ENCODE results near the gene DNAJC15. TPM values are rescaled to one million over a fixed set of nuclear protein-coding genes. Genes with fewer than 3 reads are reported as not detected.

The DNAJC15 gene
- total and polyA plus RNA-seq, 2 donors (not counting 3 experiments of a cell fraction or from before 2014, with no cell fraction given), result 21.8 to 40.8 TPM

- Histone ChIP-seq H3K9me1 (replicated peaks; ENCODE audit: control insufficient read depth, extremely low read depth, insufficient read depth, low read length) (no peaks in the 10 kb centered on the region), H3K4me2 (ENCODE audit: insufficient read depth, low read length) (no peak overlapping the region), H3K27me3 (ENCODE audit: control insufficient read depth in 2 of 2, insufficient read depth in 2 of 2, low read length in 2 of 2) (no peaks in the 10 kb centered on the region), H2AFZ (ENCODE audit: low read depth, low read length) (no peak overlapping the region), H3K79me2 (ENCODE audit: control insufficient read depth, insufficient read depth, low read length) (peaks cover 26% of the 10 kb centered on the region), H3K9ac (replicated peaks; ENCODE audit: extremely low read depth, insufficient read depth, low read length) (no peak overlapping the region), H4K20me1 (replicated peaks; ENCODE audit: control insufficient read depth, extremely low read depth, insufficient read depth, low read length) (no peaks in the 10 kb centered on the region), H3K27ac (ENCODE audit: insufficient read depth, low read depth, low read length) (no peak overlapping the region), H3K4me1 (ENCODE audit: control insufficient read depth, extremely low read depth, insufficient read depth, low read length) (peaks cover 2% of the 10 kb centered on the region), H3K36me3 (ENCODE audit: control insufficient read depth in 2 of 2, extremely low read depth in 1 of 2, insufficient read depth in 2 of 2, low read length in 2 of 2) (no peaks in the 10 kb centered on the region), H3K4me3 (replicated peaks in 1 of 3; ENCODE audit: insufficient read depth in 1 of 3, low read depth in 1 of 3, low read length in 3 of 3) (no peak overlapping the region), H3K9me3 (replicated peaks; ENCODE audit: control insufficient read depth, insufficient read depth, low read length) (no peaks in the 10 kb centered on the region)
- ChIA-PET POLR2A (no interaction called here), CTCF (interaction anchor here (1.2 kb wide), 1 partner anchor 50 kb away, joined by 4 read pairs; no protein-coding TSS in a partner anchor)
- BruUV-seq (replicated peaks), result no TSS peak
- dilution Hi-C loops (cut with MboI; ENCODE audit: extremely low pct_ligation_motif_present, low sequenced_read_pairs), result no loop called here
- TF ChIP-seq GATA2 (IDR thresholded peaks at IDR 0.05; ENCODE audit: insufficient read depth, insufficient read length, low read depth, low read length) (no peak), POLR2AphosphoS5 (IDR thresholded peaks at IDR 0.05; ENCODE audit: insufficient read depth, low read depth, low read length) (no peak), CTCF (IDR thresholded peaks at IDR 0.05; ENCODE audit: extremely low read depth in 1 of 2, insufficient read depth in 1 of 2, low read depth in 1 of 2, low read length in 2 of 2) (no peak), POLR2A (IDR thresholded peaks at IDR 0.05; ENCODE audit: low read depth, low read length) (no peak), FOS (IDR thresholded peaks at IDR 0.05; ENCODE audit: borderline replicate concordance, insufficient read depth, low read length) (no peak), JUN (IDR thresholded peaks at IDR 0.05; ENCODE audit: borderline replicate concordance, insufficient read depth, insufficient read length, low read depth) (no peak), MAX (IDR thresholded peaks at IDR 0.05; ENCODE audit: insufficient read depth, insufficient read length) (no peak), MYC (IDR thresholded peaks at IDR 0.05; ENCODE audit: low read depth, low read length) (no peak), EZH2 (IDR thresholded peaks at IDR 0.05; ENCODE audit: borderline replicate concordance, low read depth, low read length, severe bottlenecking) (no peak)
- FAIRE-seq, result no peak
- intact Hi-C loops (cut with micrococcal nuclease), result loop anchor here (2.0 kb wide), 1 partner anchor 53 kb away; no protein-coding TSS in a partner anchor
- no peak for DNase-seq (ENCODE audit: low read depth, low spot score)
Measured at GRCh38 chr13:43021926-43022670, 1.3 kb upstream of the DNAJC15 start.
